GM06990 (cell line): ENCODE measurements around the gene LGR4.
A peak's percentile ranks its signal among the peaks of the same experiment; 100 is the strongest.

Experiments
- DNase-seq: peaks from one replicate; pipeline ENCODE4 v3.0.0-alpha.2; 2011; ENCODE audit not compliant: insufficient read length; ENCODE audit errors: extremely low read depth
- H3K27me3 ChIP-seq: replicated peaks from 2 replicates; pipeline ENCODE4 v1.6.0; 2011; ENCODE audit warnings: low read length; ENCODE audit not compliant: control insufficient read depth, insufficient read depth
- H3K36me3 ChIP-seq: 2 replicates; pipeline ENCODE4 v1.5.1; 2011; ENCODE audit warnings: low read length; ENCODE audit not compliant: control insufficient read depth, insufficient read depth
- H3K4me3 ChIP-seq: replicated peaks from 2 replicates; pipeline ENCODE4 v1.5.1; 2011; ENCODE audit warnings: low read depth, mild to moderate bottlenecking, control low read depth, low read length
- TF ChIP-seq, protein P1 (sequence below): IDR thresholded peaks from 2 replicates; pipeline ENCODE4 v1.5.1; 2011; ENCODE audit warnings: low read length, control low read depth, mild to moderate bottlenecking, inconsistent platforms; ENCODE audit not compliant: insufficient read depth, poor library complexity, severe bottlenecking

The LGR4 gene

GRCh38 chr11:27391331-27392015 is 81.1 kb downstream of the LGR4 start:
- DNase-seq: no peak
- Histone ChIP-seq H3K27me3 (no peaks in the 10 kb centered on the region), H3K36me3 (no peaks in the 10 kb centered on the region), H3K4me3 (no peak overlapping the region)
- TF ChIP-seq, protein P1, sequence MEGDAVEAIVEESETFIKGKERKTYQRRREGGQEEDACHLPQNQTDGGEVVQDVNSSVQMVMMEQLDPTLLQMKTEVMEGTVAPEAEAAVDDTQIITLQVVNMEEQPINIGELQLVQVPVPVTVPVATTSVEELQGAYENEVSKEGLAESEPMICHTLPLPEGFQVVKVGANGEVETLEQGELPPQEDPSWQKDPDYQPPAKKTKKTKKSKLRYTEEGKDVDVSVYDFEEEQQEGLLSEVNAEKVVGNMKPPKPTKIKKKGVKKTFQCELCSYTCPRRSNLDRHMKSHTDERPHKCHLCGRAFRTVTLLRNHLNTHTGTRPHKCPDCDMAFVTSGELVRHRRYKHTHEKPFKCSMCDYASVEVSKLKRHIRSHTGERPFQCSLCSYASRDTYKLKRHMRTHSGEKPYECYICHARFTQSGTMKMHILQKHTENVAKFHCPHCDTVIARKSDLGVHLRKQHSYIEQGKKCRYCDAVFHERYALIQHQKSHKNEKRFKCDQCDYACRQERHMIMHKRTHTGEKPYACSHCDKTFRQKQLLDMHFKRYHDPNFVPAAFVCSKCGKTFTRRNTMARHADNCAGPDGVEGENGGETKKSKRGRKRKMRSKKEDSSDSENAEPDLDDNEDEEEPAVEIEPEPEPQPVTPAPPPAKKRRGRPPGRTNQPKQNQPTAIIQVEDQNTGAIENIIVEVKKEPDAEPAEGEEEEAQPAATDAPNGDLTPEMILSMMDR: no peak

- no peak overlapping the region for H3K4me3 ChIP-seq
- TF ChIP-seq, protein P1: no peak
- no peak for DNase-seq
- no peaks in the 10 kb centered on the region for H3K36me3 ChIP-seq
- H3K27me3 ChIP-seq: no peaks in the 10 kb centered on the region
Observed at GRCh38 chr11:27390318-27391295, 82.0 kb downstream of the LGR4 start.

- TF ChIP-seq, protein P1: no peak
- peak; percentile 2 for DNase-seq
- no peak overlapping the region for H3K4me3 ChIP-seq
Observed at GRCh38 chr11:27388869-27389268, 83.7 kb downstream of the LGR4 start.

DNA sequence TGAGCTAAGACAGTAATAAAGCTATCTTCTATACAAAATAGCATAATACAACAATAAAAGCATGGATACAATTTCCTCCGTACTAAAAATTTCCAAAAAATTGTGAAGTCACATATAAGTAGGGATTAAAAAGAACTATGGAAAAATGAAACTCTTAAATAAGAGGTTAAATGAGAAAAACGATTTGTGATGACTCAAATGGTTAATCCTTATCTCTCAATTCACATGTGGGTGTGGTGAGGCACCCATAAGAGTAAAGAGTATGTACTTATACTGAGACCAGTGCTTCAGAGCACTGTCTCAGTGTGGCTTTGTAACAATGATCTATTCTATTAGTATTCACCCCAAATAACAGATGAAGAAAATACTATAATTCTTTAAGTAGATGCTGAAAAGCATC is 84.6 kb downstream of the LGR4 start:
- no peak for DNase-seq
- Histone ChIP-seq H3K27me3 (no peaks in the 10 kb centered on the region), H3K36me3 (no peaks in the 10 kb centered on the region), H3K4me3 (no peak overlapping the region)
- TF ChIP-seq, protein P1: no peak

More at GRCh38 chr11:27388869-27389268, 83.7 kb downstream of the LGR4 start:
- Histone ChIP-seq H3K36me3 (no peaks in the 10 kb centered on the region), H3K27me3 (no peaks in the 10 kb centered on the region)

DNA sequence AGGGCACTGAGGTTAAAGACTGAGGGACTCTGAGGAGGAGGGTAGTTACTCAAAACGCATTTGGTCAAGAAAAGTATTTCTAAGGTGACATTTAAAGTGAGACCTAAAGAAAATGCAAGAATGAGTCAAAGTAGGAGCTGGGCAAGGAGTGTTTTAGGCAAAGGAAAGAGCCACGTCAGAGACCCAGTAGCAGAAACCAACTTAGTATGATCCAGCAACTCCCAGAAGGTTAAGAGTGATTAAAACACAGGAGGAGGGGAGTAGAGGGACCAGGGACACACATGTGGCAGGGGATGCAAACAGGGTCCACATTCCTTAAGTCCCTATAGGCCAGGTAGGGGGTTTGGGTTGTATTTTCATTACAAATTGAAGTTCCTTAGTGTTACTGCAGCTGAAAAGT is 85.2 kb downstream of the LGR4 start:
- no peaks in the 10 kb centered on the region for H3K36me3 ChIP-seq
- TF ChIP-seq, protein P1: no peak
- H3K4me3 ChIP-seq: no peak overlapping the region

More for the DNA sequence above, 85.2 kb downstream of the LGR4 start:
- DNase-seq: no peak
- H3K27me3 ChIP-seq: no peaks in the 10 kb centered on the region
